ENCODE results near the gene ITGA6.
A peak's percentile ranks its signal among the peaks of the same experiment; 100 is the strongest.
"Not testable (repeated sequence)": the region's sequence is repeated elsewhere in the genome, so short reads cannot be mapped to it uniquely, and the experiment has no call there.

Gene ITGA6

GRCh38 chr2:172518995-172519394 lies 91.6 kb downstream of the ITGA6 start:
- no peak for DNase-seq (ENCODE audit: low spot score)

- no peak for DNase-seq (ENCODE audit: low spot score)
Observed at GRCh38 chr2:172525601-172526000, 98.2 kb downstream of the ITGA6 start.

GRCh38 chr2:172531309-172531708 lies 103.9 kb downstream of the ITGA6 start:
- DNase-seq (ENCODE audit: low spot score): no peak

DNA sequence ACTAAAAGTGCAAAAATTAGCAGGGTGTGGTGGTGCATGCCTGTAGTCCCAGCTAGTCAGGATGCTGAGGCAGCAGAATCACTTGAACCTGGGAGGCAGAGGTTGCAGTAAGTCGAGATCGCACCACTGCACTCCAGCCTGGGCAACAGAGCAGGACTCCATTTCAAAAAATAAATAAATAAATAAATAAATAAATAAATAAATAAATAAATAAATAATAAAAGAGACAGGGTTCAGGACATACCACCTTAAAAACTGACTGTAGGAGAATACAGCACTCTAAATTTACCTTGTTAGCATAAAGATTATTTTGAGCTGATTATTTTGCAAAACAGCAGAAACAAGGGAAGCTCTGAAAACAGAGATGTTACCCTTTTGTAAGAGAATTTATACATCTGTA lies 105.1 kb downstream of the ITGA6 start:
- not testable (repeated sequence) for DNase-seq (ENCODE audit: low spot score)

GRCh38 chr2:172533687-172534086 lies 106.3 kb downstream of the ITGA6 start:
- no peak for DNase-seq (ENCODE audit: low spot score)

DNA sequence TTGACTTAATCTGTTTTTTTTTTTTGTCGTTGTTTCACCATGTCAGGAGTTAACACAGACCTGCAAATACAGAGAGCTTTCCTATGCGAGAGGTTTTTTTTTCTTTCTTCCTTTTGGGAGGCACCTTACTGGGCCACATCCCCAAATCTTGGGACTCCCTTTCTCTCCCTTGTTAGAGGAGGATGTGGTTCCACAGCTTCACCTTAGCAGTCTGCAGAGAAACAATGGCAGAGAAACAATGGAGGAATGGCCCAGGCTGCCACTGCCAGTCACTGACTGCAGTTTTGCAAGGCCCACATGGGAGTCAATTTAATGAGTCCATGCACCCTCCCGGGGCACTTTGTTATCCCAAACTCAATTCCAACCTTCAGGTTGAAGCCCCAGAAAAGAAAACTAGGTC lies 107.7 kb downstream of the ITGA6 start:
- no peak for DNase-seq (ENCODE audit: low spot score)

GRCh38 chr2:172537851-172538250 lies 110.5 kb downstream of the ITGA6 start:
- DNase-seq (ENCODE audit: low spot score): not testable (repeated sequence)

GRCh38 chr2:172539767-172540166 lies 112.4 kb downstream of the ITGA6 start:
- DNase-seq (ENCODE audit: low spot score): no peak

DNA sequence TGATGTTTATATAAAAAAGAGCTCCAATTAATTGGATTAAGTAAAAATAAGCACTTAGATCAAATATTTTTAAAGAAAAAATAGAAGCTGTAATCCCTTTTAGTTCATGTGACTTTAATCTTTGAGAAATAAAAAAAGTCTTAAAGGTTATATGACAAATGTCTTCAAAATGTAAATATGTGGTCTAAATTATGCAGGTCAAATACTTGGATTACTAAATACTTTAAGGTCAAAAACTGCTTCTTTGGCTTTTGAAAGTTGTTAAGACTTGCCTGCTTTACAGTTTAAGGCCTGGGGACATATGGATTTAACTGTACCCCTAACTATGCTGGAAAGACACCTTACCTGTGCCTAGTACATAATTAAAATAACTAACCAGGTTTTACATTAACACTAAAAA lies 113.0 kb downstream of the ITGA6 start:
- DNase-seq (ENCODE audit: low spot score): no peak

DNA sequence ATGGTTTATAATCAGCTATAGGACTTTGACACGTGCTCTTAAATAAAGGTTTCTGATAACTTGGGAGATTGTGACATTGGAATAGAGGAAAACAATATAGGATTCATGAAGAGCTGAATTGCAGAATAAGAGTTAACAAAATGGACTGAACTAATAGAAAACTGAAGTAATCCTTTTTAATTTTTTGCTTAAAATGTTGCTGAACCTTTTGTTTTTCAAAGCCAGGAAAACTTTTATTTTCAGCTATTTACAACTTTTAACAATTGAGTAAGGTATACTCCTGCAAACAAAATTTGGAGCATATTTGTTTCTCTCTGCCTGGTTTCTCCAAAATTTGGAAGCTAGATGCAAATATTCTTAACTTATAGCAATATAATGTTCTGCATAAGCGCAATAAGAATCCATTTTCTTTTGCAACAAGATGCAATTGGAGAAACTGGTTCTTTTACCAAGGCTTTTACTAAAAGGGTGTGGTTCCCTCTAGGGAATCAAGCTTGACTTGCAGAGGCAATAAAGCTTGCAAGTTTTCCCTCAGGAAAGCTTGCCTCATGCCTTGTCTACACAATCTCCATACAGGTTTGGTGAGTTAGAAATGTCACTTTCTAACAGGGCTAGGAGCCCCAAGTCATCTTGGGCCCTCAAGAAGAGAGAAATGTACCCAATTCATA lies 118.2 kb downstream of the ITGA6 start:
- DNase-seq (ENCODE audit: low spot score): no peak

DNA sequence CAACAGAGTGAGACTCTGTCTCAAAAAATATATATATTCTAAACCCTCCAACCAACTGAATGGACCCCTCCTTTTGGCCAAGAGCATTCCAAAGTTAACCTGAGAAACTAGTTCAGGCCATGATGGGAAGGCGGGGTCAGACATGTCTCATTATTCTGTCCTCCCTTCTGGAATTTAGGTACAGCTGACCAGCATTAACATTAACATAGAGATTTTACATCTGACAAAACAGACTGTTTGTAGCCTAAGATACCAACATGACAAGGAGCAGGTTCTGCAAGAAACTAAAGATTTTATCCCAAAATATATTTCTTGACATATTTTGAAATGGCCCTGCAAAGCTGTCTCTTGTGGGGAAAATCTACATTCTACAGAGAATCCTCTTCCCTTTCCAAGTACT lies 121.7 kb downstream of the ITGA6 start:
- no peak for DNase-seq (ENCODE audit: low spot score)

DNA sequence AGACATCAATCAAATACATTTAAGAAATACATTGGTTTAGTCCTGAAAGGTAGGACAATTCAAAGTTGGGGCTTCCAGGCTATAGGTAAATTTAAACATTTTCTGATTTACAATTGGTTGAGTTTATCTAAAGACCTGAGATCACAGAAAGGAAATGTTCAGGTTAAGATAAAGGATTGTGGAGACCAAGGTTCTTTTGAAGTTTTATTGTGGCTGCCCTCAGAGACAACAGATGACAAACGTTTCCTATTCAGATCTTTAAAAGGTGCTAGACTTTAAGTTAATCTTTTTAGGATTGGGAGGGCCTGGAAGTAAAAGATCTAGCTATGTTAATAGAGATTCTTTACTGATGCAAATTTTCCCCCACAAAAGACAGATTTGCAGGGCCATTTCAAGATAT lies 122.4 kb downstream of the ITGA6 start:
- not testable (repeated sequence) for DNase-seq (ENCODE audit: low spot score)

- DNase-seq (ENCODE audit: low spot score): no peak
Observed at GRCh38 chr2:172550419-172550818, 123.0 kb downstream of the ITGA6 start.

DNA sequence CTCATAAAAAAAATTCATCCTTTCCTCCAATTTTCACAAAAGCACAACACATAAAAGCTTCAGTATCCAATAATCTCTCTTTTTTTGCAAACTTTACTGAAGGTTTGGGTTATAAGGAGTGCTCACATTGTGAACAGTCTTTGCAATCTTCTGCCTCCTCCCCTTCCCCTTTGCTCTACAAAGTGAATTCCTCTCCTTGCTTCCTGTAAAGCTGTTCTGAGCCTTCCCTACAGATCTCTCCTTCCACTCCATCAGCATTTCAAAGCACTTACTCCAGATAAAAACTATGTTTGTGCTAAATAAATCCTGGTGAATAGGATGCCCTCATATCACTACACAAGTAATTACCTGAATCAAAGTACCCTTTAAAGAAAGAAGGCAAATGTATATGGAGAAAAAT lies 123.9 kb downstream of the ITGA6 start:
- DNase-seq (ENCODE audit: low spot score): no peak

DNA sequence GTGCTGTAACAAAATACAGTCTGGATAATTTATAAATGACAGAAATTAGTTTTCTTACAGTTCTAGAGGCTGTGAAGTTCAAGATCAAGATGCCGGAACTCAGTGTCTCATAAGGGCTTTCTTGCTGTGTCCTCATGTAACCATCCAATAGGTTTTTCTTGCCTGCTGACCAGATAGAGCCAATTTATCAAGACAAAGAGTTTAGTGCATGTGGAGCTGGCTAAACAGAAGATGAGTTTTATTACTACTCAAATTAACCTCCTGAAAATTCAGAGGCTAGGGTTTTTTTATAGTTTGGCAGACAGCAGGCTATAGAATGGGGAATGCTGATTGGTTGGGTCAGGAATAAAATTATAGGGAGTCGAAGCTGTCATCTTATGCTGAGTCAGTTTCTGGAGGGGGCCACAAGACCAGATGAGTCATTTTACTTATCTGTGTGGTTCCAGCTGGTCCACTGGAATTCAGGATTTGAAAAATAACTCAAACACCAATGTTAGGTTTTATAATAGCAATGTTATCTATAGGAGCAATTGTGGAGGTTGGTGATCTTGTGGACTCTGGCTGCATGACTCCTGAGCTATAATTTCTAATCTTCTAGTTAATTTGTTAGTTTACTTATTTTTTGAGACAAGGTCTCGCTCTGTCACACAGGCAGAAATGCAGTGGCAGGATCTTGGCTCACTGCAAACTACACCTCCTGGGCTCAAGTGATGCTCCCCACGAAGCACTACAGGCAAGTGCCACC lies 125.3 kb downstream of the ITGA6 start:
- peak; percentile 13 for DNase-seq (ENCODE audit: low spot score)

DNA sequence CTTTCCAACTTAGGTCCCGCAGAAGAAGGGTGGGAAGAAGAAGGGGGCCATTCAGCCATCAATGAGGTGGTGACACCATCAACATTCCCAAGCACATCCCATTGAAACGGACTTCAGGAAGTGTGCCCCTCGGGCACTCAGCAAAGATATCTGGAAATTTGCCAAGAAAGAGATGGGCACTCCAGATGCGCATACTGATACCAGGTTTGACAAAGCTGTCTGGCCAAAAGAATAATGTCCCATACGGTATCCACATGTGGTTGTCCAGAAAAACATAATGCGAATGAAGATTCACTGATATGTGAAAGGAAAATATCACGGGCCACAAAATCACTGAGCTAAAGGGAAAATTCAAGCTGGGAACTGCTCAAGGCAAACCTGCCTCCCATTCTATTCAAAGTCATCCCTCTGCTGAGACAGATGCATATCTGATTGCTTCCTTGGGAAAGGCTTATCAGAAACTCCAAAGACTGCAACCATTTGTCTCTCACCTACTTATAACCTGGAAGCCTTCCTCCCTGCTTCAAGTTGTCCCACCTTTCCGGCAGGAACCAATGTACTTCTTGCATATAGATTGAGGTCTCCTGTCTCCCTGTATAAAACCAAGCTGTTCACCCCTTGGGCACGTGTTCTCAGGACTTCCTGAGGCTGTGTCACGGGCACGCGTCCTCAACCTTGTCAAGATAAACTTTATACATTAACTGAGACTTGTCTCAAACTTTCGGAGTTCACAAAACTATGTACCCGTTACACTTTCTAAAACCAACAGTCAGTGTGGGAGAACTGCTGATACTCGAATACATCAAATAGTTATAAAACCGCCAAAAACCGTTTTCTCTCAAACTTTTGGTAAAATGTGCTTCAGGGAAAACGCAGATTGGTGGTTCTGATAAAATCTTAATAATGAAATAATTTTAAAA lies 127.2 kb downstream of the ITGA6 start:
- no peak for DNase-seq (ENCODE audit: low spot score)

GRCh38 chr2:172555272-172555521 lies 127.8 kb downstream of the ITGA6 start:
- DNase-seq (ENCODE audit: low spot score): no peak
